Gastroesophageal sphincter (tissue), 4 donors: Measurements from ENCODE around the gene SRBD1. TPM values are rescaled to one million over a fixed set of nuclear protein-coding genes. Genes with fewer than 3 reads are reported as not detected.
"Not testable (repeated sequence)": the region's sequence is repeated elsewhere in the genome, so short reads cannot be mapped to it uniquely, and the experiment has no call there.

ENCODE experiments used
- ATAC-seq: fragments of 150-250 bp; one replicate; pipeline ENCODE4 v1.9.1; 2016; ENCODE audit warnings: mild to moderate bottlenecking, moderate library complexity
- H3K27ac ChIP-seq, 4 donors: fragments of 200-600 bp; sonication (generic) in 3 of 4; 1 replicate in 3 of 4; 2 replicates in 1 of 4; pipeline ENCODE4 v1.5.1; 2016 to 2019
- H3K27me3 ChIP-seq: fragments of 200-600 bp; sonication (generic); one replicate; pipeline ENCODE4 v1.5.1; 2019
- H3K36me3 ChIP-seq, 2 donors: fragments of 200-600 bp; sonication (generic); one replicate each; pipeline ENCODE4 v1.5.1; 2019; ENCODE audit warnings: control low read depth in 1 of 2
- H3K4me1 ChIP-seq, 3 donors: fragments of 200-600 bp; sonication (generic); 1 replicate in 2 of 3; 2 replicates in 1 of 3; pipeline ENCODE4 v1.5.1; 2016 to 2019; ENCODE audit warnings: control low read depth in 2 of 3
- H3K4me3 ChIP-seq, 2 donors: fragments of 200-600 bp; sonication (generic); one replicate each; pipeline ENCODE4 v1.5.1; 2019; ENCODE audit warnings: mild to moderate bottlenecking in 1 of 2, moderate library complexity in 1 of 2
- H3K9me3 ChIP-seq, 3 donors: fragments of 200-600 bp; sonication (generic); one replicate each; pipeline ENCODE4 v1.5.1; 2017 to 2019; ENCODE audit warnings: control low read depth in 2 of 3
- CTCF ChIP-seq, 4 experiments: fragments of 200-600 bp in 2 of 4; fragments of 450-650 bp in 2 of 4; sonication (generic) in 1 of 4; IDR thresholded peaks; one replicate each; pipeline ENCODE4 v1.5.1; 2017 to 2019; ENCODE audit warnings: antibody characterized with exemption in 4 of 4, mild to moderate bottlenecking in 2 of 4, moderate library complexity in 2 of 4
- EP300 ChIP-seq: sonication (generic); formaldehyde crosslinking; IDR thresholded peaks from one replicate; pipeline ENCODE4 v1.6.1; 2017; ENCODE audit warnings: antibody characterized with exemption, mild to moderate bottlenecking
- POLR2A ChIP-seq, 2 donors: fragments of 450-650 bp; IDR thresholded peaks; one replicate each; pipeline ENCODE4 v1.6.1; 2017; ENCODE audit warnings: antibody characterized with exemption in 2 of 2, mild to moderate bottlenecking in 2 of 2, moderate library complexity in 1 of 2
- POLR2AphosphoS5 ChIP-seq: sonication (generic); formaldehyde crosslinking; IDR thresholded peaks from one replicate; pipeline ENCODE4 v1.6.1; 2017; ENCODE audit warnings: antibody characterized with exemption
- WGBS, 2 donors: methylation state at CpG; one replicate each; pipeline ENCODE4 v1.1.5; 2018; ENCODE audit warnings: low coverage in 1 of 2; 5-methylcytosine and 5-hydroxymethylcytosine counted together
- total RNA-seq, 4 donors: library from RNA; depleted of rRNA; stranded (reverse); fragments of >200 nt; gene quantifications; one replicate each; pipeline ENCODE4 v1.1.0, GENCODE V29; 2016

Gene SRBD1
- total RNA-seq, 4 donors from 2014 or later = 7.7 to 16.7 (median 12.5) TPM

- WGBS, 2 donors = 67 to 100% methylated on average over 1 to 2 of the region's 2 CpGs
- ATAC-seq = no peak
- no peak for TF ChIP-seq CTCF (IDR thresholded peaks at IDR 0.05)
- no peak for TF ChIP-seq POLR2AphosphoS5
- TF ChIP-seq EP300 = no peak
- TF ChIP-seq POLR2A (IDR thresholded peaks at IDR 0.05) = no peak
Observed at GRCh38 chr2:45436456-45436855, 174.6 kb downstream of the SRBD1 start.

DNA sequence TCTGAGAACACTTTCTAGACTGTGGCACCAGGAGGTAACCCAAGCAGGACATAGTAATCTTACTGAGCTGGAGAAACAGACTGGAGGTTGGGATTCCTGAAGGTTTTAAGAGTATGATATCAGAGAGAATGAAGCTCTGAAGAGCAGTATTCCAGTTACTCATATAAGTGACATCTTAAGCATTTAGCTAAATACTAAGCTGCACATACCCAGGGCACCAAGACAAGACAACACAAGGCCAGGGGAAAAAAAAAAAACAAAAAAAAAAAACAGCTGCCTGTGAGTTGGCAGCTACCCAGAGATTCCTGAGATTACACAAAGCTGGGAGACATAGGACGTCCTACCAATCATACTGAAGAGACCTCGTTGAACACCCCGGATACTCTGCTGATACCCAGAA is 175.8 kb downstream of the SRBD1 start:
- Histone ChIP-seq H3K4me1 (no peaks in the 10 kb centered on the region), H3K27me3 (no peaks in the 10 kb centered on the region), H3K9me3 (no peaks in the 10 kb centered on the region), H3K27ac (no peak overlapping the region), H3K4me3 (no peak overlapping the region), H3K36me3 (no peaks in the 10 kb centered on the region)
- no peak for ATAC-seq
- WGBS, 2 donors = 49 to 90% methylated on average over 3 of the region's 3 CpGs
- TF ChIP-seq POLR2A (IDR thresholded peaks at IDR 0.05) (no peak), EP300 (no peak), CTCF (IDR thresholded peaks at IDR 0.05) (no peak), POLR2AphosphoS5 (no peak)

More at GRCh38 chr2:45436456-45436855, 174.6 kb downstream of the SRBD1 start:
- Histone ChIP-seq H3K9me3 (no peaks in the 10 kb centered on the region), H3K27ac (no peak overlapping the region), H3K36me3 (no peaks in the 10 kb centered on the region), H3K27me3 (no peaks in the 10 kb centered on the region), H3K4me1 (no peaks in the 10 kb centered on the region), H3K4me3 (no peak overlapping the region)

GRCh38 chr2:45433363-45433762 is 177.7 kb downstream of the SRBD1 start:
- Histone ChIP-seq H3K4me3 (no peak overlapping the region), H3K4me1 (no peaks in the 10 kb centered on the region), H3K27me3 (no peaks in the 10 kb centered on the region), H3K36me3 (no peaks in the 10 kb centered on the region), H3K9me3 (no peaks in the 10 kb centered on the region), H3K27ac (no peak overlapping the region)
- 43 to 65% methylated on average over 3 to 4 of the region's 4 CpGs for whole genome bisulfite sequencing, 2 donors
- ATAC-seq = no peak
- TF ChIP-seq EP300 (no peak), POLR2AphosphoS5 (no peak), POLR2A (IDR thresholded peaks at IDR 0.05) (no peak), CTCF (IDR thresholded peaks at IDR 0.05) (no peak)

DNA sequence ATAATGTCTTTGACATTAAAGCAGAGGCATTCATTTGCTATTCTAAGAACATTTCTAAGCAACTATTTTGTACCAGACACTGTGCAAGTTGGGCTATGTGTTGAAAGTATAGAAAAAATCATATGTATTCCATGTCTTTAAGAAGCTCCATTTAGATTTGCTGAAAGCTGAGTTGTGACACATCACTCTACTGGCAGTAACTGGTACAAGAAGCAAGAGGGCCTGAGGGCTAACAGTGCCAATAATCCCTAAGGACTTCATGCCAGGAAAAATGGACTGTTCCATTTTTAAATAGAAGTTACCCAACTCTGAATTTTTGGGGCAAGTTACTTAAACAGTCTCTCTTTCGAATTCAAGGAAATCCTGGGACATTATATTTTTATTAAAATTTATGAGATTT is 178.7 kb downstream of the SRBD1 start:
- Histone ChIP-seq H3K4me3 (no peak overlapping the region), H3K27ac (no peak overlapping the region), H3K27me3 (no peaks in the 10 kb centered on the region), H3K9me3 (no peaks in the 10 kb centered on the region), H3K4me1 (no peaks in the 10 kb centered on the region), H3K36me3 (no peaks in the 10 kb centered on the region)
- WGBS, 2 donors = 94 to 100% methylated on average over 1 of the region's 1 CpG
- TF ChIP-seq CTCF (IDR thresholded peaks at IDR 0.05) (no peak), POLR2AphosphoS5 (no peak), POLR2A (IDR thresholded peaks at IDR 0.05) (no peak), EP300 (no peak)
- no peak for ATAC-seq

GRCh38 chr2:45426025-45426424 is 185.0 kb downstream of the SRBD1 start:
- ATAC-seq, H3K27me3 ChIP-seq, H3K36me3 ChIP-seq, H3K27ac ChIP-seq, H3K4me1 ChIP-seq, H3K9me3 ChIP-seq, H3K4me3 ChIP-seq: not testable (repeated sequence)
- WGBS, 2 donors = no CpG with 5 or more reads among the region's 4 CpGs

DNA sequence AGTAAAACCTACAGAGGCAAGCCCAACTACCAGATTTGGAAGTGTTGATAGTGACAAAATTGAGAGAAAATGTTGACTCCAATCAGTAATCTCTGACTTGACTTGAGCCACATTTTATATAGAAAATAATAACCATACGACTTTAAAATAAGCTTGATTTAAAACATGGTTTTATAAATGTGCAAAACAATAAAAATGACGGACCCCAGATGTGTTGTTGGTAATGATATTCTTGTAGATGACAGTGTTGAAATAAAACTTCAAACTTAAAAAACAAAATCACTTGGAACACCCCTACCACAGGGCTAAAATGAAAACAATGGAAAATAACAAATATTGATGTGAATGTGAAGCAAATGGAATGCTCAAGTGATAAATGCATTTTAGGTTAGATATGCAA is 188.1 kb downstream of the SRBD1 start:
- Histone ChIP-seq H3K27ac (no peak overlapping the region), H3K4me1 (no peaks in the 10 kb centered on the region), H3K36me3 (peaks cover 0 to 13% of the 10 kb centered on the region in 2 donors), H3K27me3 (no peaks in the 10 kb centered on the region), H3K4me3 (no peak overlapping the region), H3K9me3 (no peaks in the 10 kb centered on the region)
- WGBS, 2 donors = 66 to 70% methylated on average over 2 of the region's 2 CpGs
- no peak for TF ChIP-seq POLR2A (IDR thresholded peaks at IDR 0.05)
- no peak for TF ChIP-seq CTCF (IDR thresholded peaks at IDR 0.05)
- ATAC-seq = no peak
